Measurements from ENCODE around the gene WDR82. TPM values are rescaled to one million over a fixed set of nuclear protein-coding genes. Genes with fewer than 3 reads are reported as not detected.

WDR82 gene
- total and polyA plus RNA-seq, 2 donors from 2014 or later: 20.9 to 75.8 TPM

GRCh38 chr3:52306978-52307377, 28.5 kb upstream of the WDR82 start:
- DNase-seq (no peak), FAIRE-seq (no peak)
- H3K9me3 ChIP-seq (ENCODE audit: control insufficient read depth in 2 of 3, insufficient read depth in 1 of 3, low read length in 3 of 3): no peaks in the 10 kb centered on the region
- H3K9ac ChIP-seq (ENCODE audit: low read length in 3 of 3): no peak overlapping the region
- no peaks in the 10 kb centered on the region for H3K4me1 ChIP-seq (ENCODE audit: control insufficient read depth in 2 of 3, insufficient read depth in 2 of 3, low read depth in 1 of 3, low read length in 3 of 3)
- no peaks in the 10 kb centered on the region for H3K27me3 ChIP-seq (ENCODE audit: control insufficient read depth, insufficient read depth, low read length)
- no peak overlapping the region for H3K4me3 ChIP-seq (ENCODE audit: low read length in 3 of 3)
- intact Hi-C loops (cut with DNase I): no loop called here
- TF ChIP-seq, protein P1, sequence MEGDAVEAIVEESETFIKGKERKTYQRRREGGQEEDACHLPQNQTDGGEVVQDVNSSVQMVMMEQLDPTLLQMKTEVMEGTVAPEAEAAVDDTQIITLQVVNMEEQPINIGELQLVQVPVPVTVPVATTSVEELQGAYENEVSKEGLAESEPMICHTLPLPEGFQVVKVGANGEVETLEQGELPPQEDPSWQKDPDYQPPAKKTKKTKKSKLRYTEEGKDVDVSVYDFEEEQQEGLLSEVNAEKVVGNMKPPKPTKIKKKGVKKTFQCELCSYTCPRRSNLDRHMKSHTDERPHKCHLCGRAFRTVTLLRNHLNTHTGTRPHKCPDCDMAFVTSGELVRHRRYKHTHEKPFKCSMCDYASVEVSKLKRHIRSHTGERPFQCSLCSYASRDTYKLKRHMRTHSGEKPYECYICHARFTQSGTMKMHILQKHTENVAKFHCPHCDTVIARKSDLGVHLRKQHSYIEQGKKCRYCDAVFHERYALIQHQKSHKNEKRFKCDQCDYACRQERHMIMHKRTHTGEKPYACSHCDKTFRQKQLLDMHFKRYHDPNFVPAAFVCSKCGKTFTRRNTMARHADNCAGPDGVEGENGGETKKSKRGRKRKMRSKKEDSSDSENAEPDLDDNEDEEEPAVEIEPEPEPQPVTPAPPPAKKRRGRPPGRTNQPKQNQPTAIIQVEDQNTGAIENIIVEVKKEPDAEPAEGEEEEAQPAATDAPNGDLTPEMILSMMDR (IDR thresholded peaks at IDR 0.05; ENCODE audit: borderline replicate concordance, extremely low read depth, insufficient read depth): no peak
- peaks cover 0 to 4% (median 0%) of the 10 kb centered on the region in 3 donors for H3K36me3 ChIP-seq (ENCODE audit: control insufficient read depth in 2 of 3, insufficient read depth in 3 of 3, low read length in 3 of 3)
- H3K27ac ChIP-seq (ENCODE audit: low read depth in 2 of 2, low read length in 2 of 2): no peak overlapping the region

- no peak overlapping the region for H3K9ac ChIP-seq (ENCODE audit: low read length in 3 of 3)
- H3K27ac ChIP-seq (ENCODE audit: low read depth in 2 of 2, low read length in 2 of 2): no peak overlapping the region
- no peaks in the 10 kb centered on the region for H3K27me3 ChIP-seq (ENCODE audit: control insufficient read depth, insufficient read depth, low read length)
- H3K4me1 ChIP-seq (ENCODE audit: control insufficient read depth in 2 of 3, insufficient read depth in 2 of 3, low read depth in 1 of 3, low read length in 3 of 3): no peaks in the 10 kb centered on the region
- DNase-seq: no peak
- no peak for FAIRE-seq
- H3K9me3 ChIP-seq (ENCODE audit: control insufficient read depth in 2 of 3, insufficient read depth in 1 of 3, low read length in 3 of 3): no peaks in the 10 kb centered on the region
- intact Hi-C loops (cut with DNase I): no loop called here
- no peak overlapping the region for H3K4me3 ChIP-seq (ENCODE audit: low read length in 3 of 3)
- TF ChIP-seq, protein P1 (IDR thresholded peaks at IDR 0.05; ENCODE audit: borderline replicate concordance, extremely low read depth, insufficient read depth): no peak
- H3K36me3 ChIP-seq (ENCODE audit: control insufficient read depth in 2 of 3, insufficient read depth in 3 of 3, low read length in 3 of 3): peaks cover 0 to 4% (median 0%) of the 10 kb centered on the region in 3 donors
Measured at GRCh38 chr3:52305926-52306325, 27.5 kb upstream of the WDR82 start.

GRCh38 chr3:52303811-52304210, 25.4 kb upstream of the WDR82 start:
- Histone ChIP-seq H3K36me3 (ENCODE audit: control insufficient read depth in 2 of 3, insufficient read depth in 3 of 3, low read length in 3 of 3) (no peaks in the 10 kb centered on the region), H3K27ac (ENCODE audit: low read depth in 2 of 2, low read length in 2 of 2) (no peak overlapping the region), H3K4me3 (ENCODE audit: low read length in 3 of 3) (no peak overlapping the region), H3K9me3 (ENCODE audit: control insufficient read depth in 2 of 3, insufficient read depth in 1 of 3, low read length in 3 of 3) (no peaks in the 10 kb centered on the region), H3K9ac (ENCODE audit: low read length in 3 of 3) (no peak overlapping the region), H3K4me1 (ENCODE audit: control insufficient read depth in 2 of 3, insufficient read depth in 2 of 3, low read depth in 1 of 3, low read length in 3 of 3) (peaks cover 0 to 7% (median 0%) of the 10 kb centered on the region in 3 donors), H3K27me3 (ENCODE audit: control insufficient read depth, insufficient read depth, low read length) (no peaks in the 10 kb centered on the region)
- DNase-seq: no peak
- FAIRE-seq: no peak
- TF ChIP-seq, protein P1 (IDR thresholded peaks at IDR 0.05; ENCODE audit: borderline replicate concordance, extremely low read depth, insufficient read depth): no peak
- intact Hi-C loops (cut with DNase I): no loop called here

Data from kidney (tissue), 14 donors.